Effector memory CD4-positive, alpha-beta T cell (primary cell): ENCODE data around the gene AFF4.
"Not testable (repeated sequence)": the region's sequence is repeated elsewhere in the genome, so short reads cannot be mapped to it uniquely, and the experiment has no call there.

Source experiments
- DNase-seq, 3 donors: peaks; one replicate each; pipeline ENCODE4 v3.0.0-alpha.2; 2020
- H3K27ac ChIP-seq: 2 replicates; pipeline ENCODE4 v1.7.0; 2013; ENCODE audit warnings: mild to moderate bottlenecking, low read length, moderate library complexity; ENCODE audit not compliant: insufficient read depth, poor library complexity, severe bottlenecking
- H3K27me3 ChIP-seq: replicated peaks from 2 replicates; pipeline ENCODE4 v1.7.0; 2013; ENCODE audit warnings: mild to moderate bottlenecking, low read length; ENCODE audit not compliant: insufficient read depth, control insufficient read depth, poor library complexity, severe bottlenecking
- H3K36me3 ChIP-seq: 2 replicates; pipeline ENCODE4 v1.7.0; 2013; ENCODE audit warnings: mild to moderate bottlenecking, low read length, moderate library complexity; ENCODE audit not compliant: control insufficient read depth, insufficient read depth
- H3K4me1 ChIP-seq: 2 replicates; pipeline ENCODE4 v1.7.0; 2013; ENCODE audit warnings: low read length, mild to moderate bottlenecking; ENCODE audit not compliant: control insufficient read depth, insufficient read depth, poor library complexity, severe bottlenecking
- H3K4me3 ChIP-seq: 2 replicates; pipeline ENCODE4 v1.7.0; 2013; ENCODE audit warnings: low read length, low read depth, mild to moderate bottlenecking; ENCODE audit not compliant: insufficient read depth, poor library complexity, severe bottlenecking
- H3K9me3 ChIP-seq: 2 replicates; pipeline ENCODE4 v1.7.0; 2013; ENCODE audit warnings: mild to moderate bottlenecking, low read length, moderate library complexity; ENCODE audit not compliant: control insufficient read depth
- total RNA-seq, 3 donors: gene quantifications; one replicate each; lab custom pipeline; 2026; lab: John Stamatoyannopoulos, UW

AFF4 gene, protein sequence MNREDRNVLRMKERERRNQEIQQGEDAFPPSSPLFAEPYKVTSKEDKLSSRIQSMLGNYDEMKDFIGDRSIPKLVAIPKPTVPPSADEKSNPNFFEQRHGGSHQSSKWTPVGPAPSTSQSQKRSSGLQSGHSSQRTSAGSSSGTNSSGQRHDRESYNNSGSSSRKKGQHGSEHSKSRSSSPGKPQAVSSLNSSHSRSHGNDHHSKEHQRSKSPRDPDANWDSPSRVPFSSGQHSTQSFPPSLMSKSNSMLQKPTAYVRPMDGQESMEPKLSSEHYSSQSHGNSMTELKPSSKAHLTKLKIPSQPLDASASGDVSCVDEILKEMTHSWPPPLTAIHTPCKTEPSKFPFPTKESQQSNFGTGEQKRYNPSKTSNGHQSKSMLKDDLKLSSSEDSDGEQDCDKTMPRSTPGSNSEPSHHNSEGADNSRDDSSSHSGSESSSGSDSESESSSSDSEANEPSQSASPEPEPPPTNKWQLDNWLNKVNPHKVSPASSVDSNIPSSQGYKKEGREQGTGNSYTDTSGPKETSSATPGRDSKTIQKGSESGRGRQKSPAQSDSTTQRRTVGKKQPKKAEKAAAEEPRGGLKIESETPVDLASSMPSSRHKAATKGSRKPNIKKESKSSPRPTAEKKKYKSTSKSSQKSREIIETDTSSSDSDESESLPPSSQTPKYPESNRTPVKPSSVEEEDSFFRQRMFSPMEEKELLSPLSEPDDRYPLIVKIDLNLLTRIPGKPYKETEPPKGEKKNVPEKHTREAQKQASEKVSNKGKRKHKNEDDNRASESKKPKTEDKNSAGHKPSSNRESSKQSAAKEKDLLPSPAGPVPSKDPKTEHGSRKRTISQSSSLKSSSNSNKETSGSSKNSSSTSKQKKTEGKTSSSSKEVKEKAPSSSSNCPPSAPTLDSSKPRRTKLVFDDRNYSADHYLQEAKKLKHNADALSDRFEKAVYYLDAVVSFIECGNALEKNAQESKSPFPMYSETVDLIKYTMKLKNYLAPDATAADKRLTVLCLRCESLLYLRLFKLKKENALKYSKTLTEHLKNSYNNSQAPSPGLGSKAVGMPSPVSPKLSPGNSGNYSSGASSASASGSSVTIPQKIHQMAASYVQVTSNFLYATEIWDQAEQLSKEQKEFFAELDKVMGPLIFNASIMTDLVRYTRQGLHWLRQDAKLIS
- 169 to 189 (median 175) reads per million in 3 donors for total RNA-seq

DNA sequence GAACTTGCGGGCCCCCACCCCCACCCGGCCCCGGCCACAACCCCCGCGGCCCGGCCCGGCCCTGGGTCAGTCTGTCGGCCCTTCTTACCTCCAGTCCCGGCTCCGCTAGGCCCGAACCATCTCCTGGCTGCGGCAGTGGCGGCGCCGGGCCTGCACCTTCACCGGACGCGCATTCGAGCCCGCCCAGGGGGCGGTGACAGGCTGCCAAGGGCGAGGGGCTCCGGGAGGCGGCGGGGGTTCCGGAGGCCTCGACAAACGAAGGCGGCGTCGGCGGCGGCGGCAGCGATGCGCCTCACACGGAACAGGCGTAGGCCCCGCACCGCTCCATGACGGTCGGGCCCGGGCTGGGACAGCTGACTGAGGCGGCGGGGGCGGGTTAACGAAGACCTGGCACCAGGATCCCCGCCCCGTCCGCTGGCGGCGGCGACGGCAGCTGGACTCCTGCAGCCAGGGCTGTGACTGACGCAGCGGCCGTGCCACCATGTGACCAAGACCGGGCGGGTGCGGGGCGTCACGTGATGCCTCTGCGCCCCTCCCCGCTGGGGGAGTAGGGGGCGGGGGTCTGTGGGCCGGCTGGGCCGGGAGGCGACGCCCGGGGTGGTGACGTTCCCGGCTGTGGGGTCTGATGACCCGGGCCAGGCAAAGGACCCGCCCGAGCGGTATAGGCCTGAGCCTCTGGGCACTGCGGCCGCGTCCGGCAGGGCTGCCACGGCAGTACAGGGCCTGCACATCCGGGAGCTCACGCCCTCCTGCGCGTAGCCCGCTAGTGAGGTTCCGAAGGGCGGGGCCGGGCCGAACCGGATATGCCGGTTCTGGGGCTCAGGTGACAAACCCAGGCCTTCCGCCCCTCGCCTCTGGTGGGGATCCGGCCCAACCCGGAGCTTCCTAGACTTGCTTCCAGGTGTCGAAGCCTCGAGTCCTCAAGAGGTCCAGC is at the start of gene AFF4:
AFF4 (minus strand) TSS at position 464 of the 934 bp plus-strand sequence. CDS start 26,445 bp downstream, outside the sequence.
- no peaks in the 10 kb centered on the region for H3K36me3 ChIP-seq
- H3K27me3 ChIP-seq = no peaks in the 10 kb centered on the region
- DNase-seq = peak; percentile 79 to 84 (median 80)
- peaks cover 9% of the 10 kb centered on the region for H3K4me1 ChIP-seq
- peak within 1 kb of the TSS; percentile 87 for H3K4me3 ChIP-seq
- H3K9me3 ChIP-seq = no peaks in the 10 kb centered on the region
- H3K27ac ChIP-seq = peak within 1 kb of the TSS; percentile 88

DNA sequence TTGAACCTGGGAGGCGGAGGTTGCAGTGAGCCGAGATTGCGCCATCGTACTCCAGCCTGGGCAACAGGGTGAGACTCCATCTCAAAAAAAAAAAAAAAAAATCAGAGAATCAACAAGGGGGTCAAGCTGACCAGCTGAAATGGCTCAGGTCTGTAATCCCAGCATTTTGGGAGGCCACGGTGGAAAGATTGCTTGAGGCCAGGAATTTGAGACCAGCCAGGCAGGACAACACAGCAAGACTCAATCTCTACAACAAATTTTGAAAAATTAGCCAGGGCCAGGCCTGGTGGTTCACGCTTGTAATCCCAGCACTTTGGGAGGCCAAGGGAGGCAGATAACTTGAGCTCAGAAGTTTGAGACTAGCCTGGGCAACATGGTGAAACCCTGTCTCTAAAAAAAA is 45.0 kb upstream of the AFF4 start:
- not testable (repeated sequence) for H3K4me3 ChIP-seq, DNase-seq, H3K27me3 ChIP-seq, H3K36me3 ChIP-seq, H3K9me3 ChIP-seq, H3K27ac ChIP-seq, H3K4me1 ChIP-seq

DNA sequence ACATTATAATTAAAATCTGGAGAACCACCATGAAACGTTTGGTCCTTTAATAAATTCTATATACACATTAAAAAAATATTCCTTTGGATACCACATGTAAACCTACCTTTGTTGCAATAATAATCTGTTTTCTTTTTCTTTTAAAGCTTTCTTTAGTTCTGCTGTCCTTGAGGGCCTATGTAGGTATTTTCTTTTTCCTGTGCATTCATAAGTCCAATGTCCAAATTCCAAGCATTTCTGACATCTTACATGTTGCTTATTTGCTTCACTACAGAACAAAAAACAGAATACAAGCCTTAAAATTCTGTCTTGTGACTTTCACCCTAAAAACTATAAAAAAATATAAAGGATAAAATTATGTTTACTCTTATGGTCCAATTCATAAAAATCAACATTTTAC is 43.2 kb upstream of the AFF4 start:
- Histone ChIP-seq H3K4me1 (no peaks in the 10 kb centered on the region), H3K36me3 (peaks cover 13% of the 10 kb centered on the region), H3K4me3 (no peak overlapping the region), H3K27me3 (no peaks in the 10 kb centered on the region), H3K9me3 (no peaks in the 10 kb centered on the region), H3K27ac (no peak overlapping the region)
- no peak for DNase-seq

DNA sequence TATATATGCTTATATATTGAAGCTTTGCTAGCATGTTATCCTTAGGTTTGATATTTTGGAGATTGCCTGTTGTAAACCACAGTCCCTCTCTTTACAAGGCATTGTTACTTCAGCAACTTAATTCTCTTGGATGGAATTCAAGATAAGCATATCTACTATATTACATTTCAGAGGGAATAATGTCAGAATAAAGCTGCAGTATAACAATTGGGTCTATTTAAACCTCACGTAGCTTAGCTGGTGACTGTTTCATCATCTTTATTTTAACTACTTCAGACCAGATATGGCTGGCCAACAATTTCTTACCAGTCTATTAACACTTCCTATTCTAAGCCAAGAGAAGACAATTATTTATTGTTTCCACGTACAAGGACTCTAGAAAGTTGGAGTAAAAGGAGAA is 35.8 kb upstream of the AFF4 start:
- DNase-seq = no peak
- Histone ChIP-seq H3K4me1 (no peaks in the 10 kb centered on the region), H3K9me3 (no peaks in the 10 kb centered on the region), H3K36me3 (peaks cover 7% of the 10 kb centered on the region), H3K4me3 (no peak overlapping the region), H3K27ac (no peak overlapping the region), H3K27me3 (no peaks in the 10 kb centered on the region)

DNA sequence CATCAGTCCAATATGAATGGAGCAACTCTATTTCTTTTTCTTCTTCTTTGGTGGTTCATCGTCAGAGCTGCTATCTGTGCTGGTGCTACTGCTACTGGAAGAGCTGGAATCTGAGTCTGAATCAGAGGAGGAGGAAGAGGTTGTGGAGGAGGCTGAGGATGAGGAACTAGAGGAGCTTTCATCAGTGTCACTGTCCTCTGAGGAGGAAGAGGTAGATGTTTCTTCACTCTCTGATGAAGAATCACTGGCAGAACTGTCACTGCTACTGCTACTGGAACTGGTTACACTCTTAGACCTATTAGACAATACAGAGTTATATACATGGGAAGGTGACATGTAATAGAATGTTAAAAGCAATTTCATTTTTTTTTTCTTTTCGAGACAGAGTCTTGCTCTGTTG is 35.1 kb upstream of the AFF4 start:
- peaks cover 7% of the 10 kb centered on the region for H3K36me3 ChIP-seq
- DNase-seq = no peak

DNA sequence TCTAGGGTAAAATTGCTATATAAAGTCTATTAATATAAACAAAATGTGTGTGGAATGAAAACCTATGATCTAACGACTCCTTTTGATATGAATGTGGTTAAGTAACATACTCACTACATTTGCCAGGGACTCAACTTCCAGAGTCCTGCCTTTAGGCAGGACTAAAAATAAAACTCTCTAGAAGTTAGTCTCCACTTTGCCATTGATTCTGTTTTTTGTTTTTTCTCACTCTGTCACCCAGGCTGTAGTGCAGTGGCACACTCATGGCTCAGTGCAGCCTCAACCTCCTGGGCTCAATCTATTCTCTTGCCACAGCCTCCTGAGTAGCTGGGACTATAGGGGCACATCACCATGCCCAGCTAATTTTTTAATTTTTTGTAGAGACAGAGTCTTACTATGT is 32.9 kb upstream of the AFF4 start:
- no peak overlapping the region for H3K27ac ChIP-seq
- H3K27me3 ChIP-seq = no peaks in the 10 kb centered on the region
- no peak overlapping the region for H3K4me3 ChIP-seq
- H3K4me1 ChIP-seq = no peaks in the 10 kb centered on the region
- H3K36me3 ChIP-seq = no peaks in the 10 kb centered on the region
- no peak for DNase-seq
- H3K9me3 ChIP-seq = no peaks in the 10 kb centered on the region

More for the DNA sequence above, 35.1 kb upstream of the AFF4 start:
- H3K9me3 ChIP-seq = no peaks in the 10 kb centered on the region
- no peak overlapping the region for H3K27ac ChIP-seq
- no peaks in the 10 kb centered on the region for H3K27me3 ChIP-seq
- no peaks in the 10 kb centered on the region for H3K4me1 ChIP-seq
- no peak overlapping the region for H3K4me3 ChIP-seq

DNA sequence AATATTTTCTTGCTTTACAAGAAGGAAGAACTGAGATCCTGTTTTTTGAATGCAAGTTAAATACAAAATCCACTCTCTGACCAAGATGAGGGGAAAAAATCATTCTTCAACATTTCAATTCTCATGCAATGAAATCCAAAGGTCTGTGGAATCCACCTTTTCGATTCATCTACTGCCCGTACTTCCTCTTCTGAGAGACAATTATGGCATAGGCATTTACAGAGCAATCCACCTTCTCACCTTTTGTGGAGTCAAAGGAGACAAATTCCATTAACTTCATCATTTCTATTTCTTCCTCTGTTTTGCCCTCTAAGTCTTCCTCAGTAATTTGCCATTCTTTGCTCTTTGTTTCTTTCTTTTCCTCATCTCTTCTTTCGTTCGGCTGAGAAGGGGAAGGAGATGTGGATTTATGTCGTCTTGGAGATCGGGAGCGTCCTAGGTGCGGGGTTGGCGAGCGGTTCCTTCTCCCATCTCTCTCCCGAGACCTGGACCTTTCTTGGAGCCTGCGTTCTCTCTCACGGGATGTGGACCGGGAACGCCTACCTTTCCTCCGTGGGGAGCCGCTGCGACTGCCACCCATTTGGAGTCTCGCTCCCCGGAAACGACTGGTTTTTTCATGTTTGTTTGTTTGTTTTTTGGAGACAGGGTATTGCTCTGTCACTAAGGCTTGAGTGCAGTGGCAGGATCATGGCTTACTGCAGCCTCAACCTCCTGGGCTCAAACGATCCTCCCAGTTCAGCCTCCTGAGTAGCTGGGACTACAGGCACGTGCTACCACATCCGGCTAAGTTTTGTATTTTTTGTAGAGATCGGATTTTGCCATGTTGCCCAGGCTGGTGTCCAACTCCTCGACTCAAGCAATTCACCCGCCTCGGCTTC is 24.3 kb upstream of the AFF4 start:
- Histone ChIP-seq H3K4me3 (no peak overlapping the region), H3K9me3 (no peaks in the 10 kb centered on the region), H3K27ac (no peak overlapping the region), H3K27me3 (no peaks in the 10 kb centered on the region), H3K36me3 (no peaks in the 10 kb centered on the region), H3K4me1 (no peaks in the 10 kb centered on the region)
- DNase-seq = no peak

DNA sequence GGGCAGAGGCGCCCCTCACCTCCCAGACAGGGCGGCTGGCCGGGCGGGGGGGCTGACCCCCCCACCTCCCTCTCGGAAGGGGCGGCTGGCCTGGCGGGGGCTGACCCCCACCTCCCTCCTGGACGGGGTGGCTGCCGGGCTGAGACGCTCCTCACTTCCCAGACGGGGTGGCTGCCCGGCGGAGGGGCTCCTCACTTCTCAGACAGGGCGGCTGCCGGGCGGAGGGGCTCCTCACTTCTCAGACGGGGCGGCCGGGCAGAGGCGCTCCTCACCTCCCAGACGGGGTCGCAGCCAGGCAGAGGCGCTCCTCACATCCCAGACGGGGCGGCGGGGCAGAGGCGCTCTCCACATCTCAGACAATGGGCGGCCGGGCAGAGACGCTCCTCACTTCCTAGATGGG is 19.5 kb upstream of the AFF4 start:
- H3K9me3 ChIP-seq, H3K27me3 ChIP-seq, DNase-seq, H3K27ac ChIP-seq, H3K4me1 ChIP-seq, H3K4me3 ChIP-seq, H3K36me3 ChIP-seq: not testable (repeated sequence)
